Activated CD4-positive, alpha-beta T cell treated with anti-CD3 and anti-CD28 coated beads, Interleukin-2, amount 10 ng/mL, durations not matched to agents 24 days and 14 days (primary cell): ENCODE results near the gene NGB. TPM values are rescaled to one million over a fixed set of nuclear protein-coding genes. Genes with fewer than 3 reads are reported as not detected.

Source experiments
- DNase-seq: peaks from one replicate; pipeline ENCODE4 v3.0.0; 2022
- H3K27ac Mint-ChIP-seq: one replicate; pipeline ENCODE4 v1.8.0; 2022; ENCODE audit warnings: mild to moderate bottlenecking, mixed read lengths
- H3K27me3 Mint-ChIP-seq: one replicate; pipeline ENCODE4 v1.8.0; 2022; ENCODE audit warnings: mixed read lengths
- H3K36me3 Mint-ChIP-seq: one replicate; pipeline ENCODE4 v1.8.0; 2022; ENCODE audit warnings: low read depth, mild to moderate bottlenecking, mixed read lengths
- H3K4me1 Mint-ChIP-seq: one replicate; pipeline ENCODE4 v1.8.0; 2021; ENCODE audit warnings: mixed read lengths
- H3K4me3 Mint-ChIP-seq: one replicate; pipeline ENCODE4 v1.8.0; 2022; ENCODE audit warnings: mild to moderate bottlenecking, moderate library complexity, mixed read lengths
- H3K9me3 Mint-ChIP-seq: one replicate; pipeline ENCODE4 v1.8.0; 2021; ENCODE audit warnings: mixed read lengths
- intact Hi-C: fragments of 100-400 bp; cut with micrococcal nuclease; formaldehyde crosslinking; loops from one replicate; pipeline ENCODE4 v1.15.1; 2023
- total RNA-seq: library from RNA; stranded (reverse); gene quantifications from 2 replicates; pipeline ENCODE4 v1.2.3, GENCODE V29; 2022

NGB gene
- total RNA-seq, 1 donor from 2014 or later = not detected

- Mint-ChIP-seq H3K9me3 (no peaks in the 10 kb centered on the region), H3K27ac (no peak overlapping the region), H3K27me3 (no peaks in the 10 kb centered on the region), H3K4me1 (peaks cover 29% of the 10 kb centered on the region), H3K4me3 (no peak overlapping the region), H3K36me3 (peaks cover 2% of the 10 kb centered on the region)
- no peak for DNase-seq
- intact Hi-C loops = no loop called here
These were observed 36.0 kb upstream of the NGB start for GRCh38 chr14:77306851-77307496.

GRCh38 chr14:77306416-77306815, 35.4 kb upstream of the NGB start:
- peaks cover 29% of the 10 kb centered on the region for H3K4me1 Mint-ChIP-seq
- peaks cover 2% of the 10 kb centered on the region for H3K36me3 Mint-ChIP-seq
- no peak for DNase-seq
- no peaks in the 10 kb centered on the region for H3K27me3 Mint-ChIP-seq
- intact Hi-C loops = no loop called here
- H3K9me3 Mint-ChIP-seq = no peaks in the 10 kb centered on the region
- no peak overlapping the region for H3K4me3 Mint-ChIP-seq
- no peak overlapping the region for H3K27ac Mint-ChIP-seq

GRCh38 chr14:77305696-77306095, 34.7 kb upstream of the NGB start:
- no peak overlapping the region for H3K27ac Mint-ChIP-seq
- DNase-seq = no peak
- intact Hi-C loops = no loop called here
- H3K36me3 Mint-ChIP-seq = peaks cover 2% of the 10 kb centered on the region
- H3K4me3 Mint-ChIP-seq = no peak overlapping the region
- peaks cover 29% of the 10 kb centered on the region for H3K4me1 Mint-ChIP-seq
- H3K27me3 Mint-ChIP-seq = no peaks in the 10 kb centered on the region
- H3K9me3 Mint-ChIP-seq = no peaks in the 10 kb centered on the region

GRCh38 chr14:77303417-77304156, 32.6 kb upstream of the NGB start:
- H3K4me3 Mint-ChIP-seq = peak overlapping the region; percentile 51
- H3K36me3 Mint-ChIP-seq = peaks cover 2% of the 10 kb centered on the region
- H3K27me3 Mint-ChIP-seq = no peaks in the 10 kb centered on the region
- peak overlapping the region; percentile 91 for H3K27ac Mint-ChIP-seq
- peaks cover 29% of the 10 kb centered on the region for H3K4me1 Mint-ChIP-seq
- intact Hi-C loops = loop anchor here (1.0 to 5.0 kb wide), 9 partner anchors 13 to 404 kb away; partner anchors contain the start of genes AHSA1, ALKBH1, CIPC and GSTZ1
- DNase-seq = peak; percentile 78
- no peaks in the 10 kb centered on the region for H3K9me3 Mint-ChIP-seq

GRCh38 chr14:77302926-77303325, 31.9 kb upstream of the NGB start:
- H3K36me3 Mint-ChIP-seq = peaks cover 2% of the 10 kb centered on the region
- intact Hi-C loops = loop anchor here (1.0 to 5.0 kb wide), 9 partner anchors 13 to 404 kb away; partner anchors contain the start of genes AHSA1, ALKBH1, CIPC and GSTZ1
- peak; percentile 81 for DNase-seq
- H3K4me1 Mint-ChIP-seq = peaks cover 29% of the 10 kb centered on the region
- no peaks in the 10 kb centered on the region for H3K27me3 Mint-ChIP-seq
- H3K9me3 Mint-ChIP-seq = no peaks in the 10 kb centered on the region
- H3K4me3 Mint-ChIP-seq = peak overlapping the region; percentile 51
- peak overlapping the region; percentile 91 for H3K27ac Mint-ChIP-seq

- Mint-ChIP-seq H3K27me3 (no peaks in the 10 kb centered on the region), H3K9me3 (no peaks in the 10 kb centered on the region), H3K27ac (no peak overlapping the region), H3K4me1 (peaks cover 22% of the 10 kb centered on the region), H3K4me3 (no peak overlapping the region), H3K36me3 (peaks cover 2% of the 10 kb centered on the region)
- peak; percentile 88 for DNase-seq
- intact Hi-C loops = loop anchor here (2.0 to 5.0 kb wide), 3 partner anchors 204 to 406 kb away; partner anchors contain the start of genes ALKBH1, CIPC and SLIRP
These were observed 30.1 kb upstream of the NGB start for GRCh38 chr14:77301103-77301502.

GRCh38 chr14:77299771-77300170, 28.8 kb upstream of the NGB start:
- intact Hi-C loops = loop anchor here (2.0 to 5.0 kb wide), 3 partner anchors 202 to 408 kb away; partner anchors contain the start of genes ALKBH1, CIPC and SLIRP

GRCh38 chr14:77296906-77297305, 25.9 kb upstream of the NGB start:
- Mint-ChIP-seq H3K36me3 (no peaks in the 10 kb centered on the region), H3K27ac (no peak overlapping the region), H3K4me3 (no peak overlapping the region), H3K9me3 (no peaks in the 10 kb centered on the region), H3K4me1 (no peaks in the 10 kb centered on the region), H3K27me3 (no peaks in the 10 kb centered on the region)
- DNase-seq = no peak
- intact Hi-C loops = no loop called here

More at GRCh38 chr14:77299771-77300170, 28.8 kb upstream of the NGB start:
- Mint-ChIP-seq H3K9me3 (no peaks in the 10 kb centered on the region), H3K4me1 (peaks cover 18% of the 10 kb centered on the region), H3K27me3 (no peaks in the 10 kb centered on the region), H3K36me3 (peaks cover under 1% of the 10 kb centered on the region), H3K27ac (no peak overlapping the region), H3K4me3 (no peak overlapping the region)
- no peak for DNase-seq

- H3K4me1 Mint-ChIP-seq = no peaks in the 10 kb centered on the region
- H3K27me3 Mint-ChIP-seq = no peaks in the 10 kb centered on the region
- no peaks in the 10 kb centered on the region for H3K9me3 Mint-ChIP-seq
- no peak overlapping the region for H3K4me3 Mint-ChIP-seq
- H3K27ac Mint-ChIP-seq = no peak overlapping the region
- intact Hi-C loops = no loop called here
- H3K36me3 Mint-ChIP-seq = no peaks in the 10 kb centered on the region
- DNase-seq = no peak
These were observed 25.1 kb upstream of the NGB start for GRCh38 chr14:77296155-77296554.

GRCh38 chr14:77290705-77291104, 19.7 kb upstream of the NGB start:
- Mint-ChIP-seq H3K4me3 (no peak overlapping the region), H3K36me3 (peaks cover 2% of the 10 kb centered on the region), H3K27me3 (no peaks in the 10 kb centered on the region), H3K27ac (no peak overlapping the region), H3K9me3 (no peaks in the 10 kb centered on the region), H3K4me1 (no peaks in the 10 kb centered on the region)
- no peak for DNase-seq
- intact Hi-C loops = no loop called here

GRCh38 chr14:77286576-77286975, 15.6 kb upstream of the NGB start:
- no peak for DNase-seq
- Mint-ChIP-seq H3K27me3 (no peaks in the 10 kb centered on the region), H3K27ac (no peak overlapping the region), H3K4me1 (no peaks in the 10 kb centered on the region), H3K36me3 (peaks cover 9% of the 10 kb centered on the region), H3K9me3 (no peaks in the 10 kb centered on the region), H3K4me3 (no peak overlapping the region)
- intact Hi-C loops = no loop called here

- Mint-ChIP-seq H3K36me3 (peaks cover 9% of the 10 kb centered on the region), H3K9me3 (no peaks in the 10 kb centered on the region), H3K27ac (no peak overlapping the region), H3K4me1 (no peaks in the 10 kb centered on the region), H3K4me3 (no peak overlapping the region), H3K27me3 (no peaks in the 10 kb centered on the region)
- DNase-seq = no peak
- intact Hi-C loops = no loop called here
These were observed 13.5 kb upstream of the NGB start for GRCh38 chr14:77284466-77284865.

- no peak overlapping the region for H3K27ac Mint-ChIP-seq
These were observed 13.1 kb upstream of the NGB start for GRCh38 chr14:77284066-77284465.

GRCh38 chr14:77281852-77282410, 10.9 kb upstream of the NGB start:
- Mint-ChIP-seq H3K27me3 (no peaks in the 10 kb centered on the region), H3K27ac (no peak overlapping the region), H3K4me3 (no peak overlapping the region), H3K36me3 (peaks cover 9% of the 10 kb centered on the region), H3K9me3 (no peaks in the 10 kb centered on the region), H3K4me1 (no peaks in the 10 kb centered on the region)
- intact Hi-C loops = no loop called here
- DNase-seq = no peak

More at GRCh38 chr14:77284066-77284465, 13.1 kb upstream of the NGB start:
- DNase-seq = no peak
- Mint-ChIP-seq H3K9me3 (no peaks in the 10 kb centered on the region), H3K4me1 (no peaks in the 10 kb centered on the region), H3K27me3 (no peaks in the 10 kb centered on the region), H3K4me3 (no peak overlapping the region), H3K36me3 (peaks cover 9% of the 10 kb centered on the region)
- intact Hi-C loops = no loop called here
